Measurements from ENCODE around the gene ZMYND15.
A peak's percentile ranks its signal among the peaks of the same experiment; 100 is the strongest.

DNA sequence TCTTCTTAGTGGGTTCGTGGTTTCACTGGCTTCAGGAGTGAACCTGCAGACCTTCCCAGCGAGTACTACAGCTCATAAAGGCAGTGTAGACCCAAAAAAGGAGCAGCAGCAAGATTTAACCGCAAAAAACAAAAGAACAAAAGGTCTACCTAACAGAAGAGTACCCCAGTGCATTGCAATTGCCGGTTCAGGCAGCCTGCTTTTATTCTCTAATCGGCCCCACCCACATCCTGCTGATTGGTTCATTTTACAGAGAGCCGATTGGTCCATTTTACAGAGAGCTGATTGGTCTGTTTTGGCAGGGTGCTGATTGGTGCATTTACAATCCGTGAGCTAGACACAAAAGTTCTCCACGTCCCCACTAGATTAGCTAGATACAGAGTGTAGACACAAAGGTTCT, 31.2 kb upstream of the ZMYND15 start:
- TF ChIP-seq EZH2 (IDR thresholded peaks at IDR 0.05) (no peak), MAX (IDR thresholded peaks at IDR 0.05) (no peak), POLR2A (IDR thresholded peaks at IDR 0.05; ENCODE audit: borderline replicate concordance, extremely low read depth, insufficient read depth, insufficient read length) (no peak), POLR2AphosphoS5 (IDR thresholded peaks at IDR 0.05; ENCODE audit: low read depth, low read length) (peak; percentile 51), YY1 (IDR thresholded peaks at IDR 0.05; ENCODE audit: extremely low read depth, insufficient replicate concordance, low read depth, low read length) (no peak), EGR1 (IDR thresholded peaks at IDR 0.05; ENCODE audit: low read depth) (no peak), ELF1 (IDR thresholded peaks at IDR 0.05; ENCODE audit: borderline replicate concordance, low read depth) (no peak)
- TF ChIP-seq, protein P1, sequence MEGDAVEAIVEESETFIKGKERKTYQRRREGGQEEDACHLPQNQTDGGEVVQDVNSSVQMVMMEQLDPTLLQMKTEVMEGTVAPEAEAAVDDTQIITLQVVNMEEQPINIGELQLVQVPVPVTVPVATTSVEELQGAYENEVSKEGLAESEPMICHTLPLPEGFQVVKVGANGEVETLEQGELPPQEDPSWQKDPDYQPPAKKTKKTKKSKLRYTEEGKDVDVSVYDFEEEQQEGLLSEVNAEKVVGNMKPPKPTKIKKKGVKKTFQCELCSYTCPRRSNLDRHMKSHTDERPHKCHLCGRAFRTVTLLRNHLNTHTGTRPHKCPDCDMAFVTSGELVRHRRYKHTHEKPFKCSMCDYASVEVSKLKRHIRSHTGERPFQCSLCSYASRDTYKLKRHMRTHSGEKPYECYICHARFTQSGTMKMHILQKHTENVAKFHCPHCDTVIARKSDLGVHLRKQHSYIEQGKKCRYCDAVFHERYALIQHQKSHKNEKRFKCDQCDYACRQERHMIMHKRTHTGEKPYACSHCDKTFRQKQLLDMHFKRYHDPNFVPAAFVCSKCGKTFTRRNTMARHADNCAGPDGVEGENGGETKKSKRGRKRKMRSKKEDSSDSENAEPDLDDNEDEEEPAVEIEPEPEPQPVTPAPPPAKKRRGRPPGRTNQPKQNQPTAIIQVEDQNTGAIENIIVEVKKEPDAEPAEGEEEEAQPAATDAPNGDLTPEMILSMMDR (IDR thresholded peaks at IDR 0.05 in 2 of 3, conservative IDR thresholded peaks at IDR 0.05 in 1 of 3; ENCODE audit: borderline replicate concordance in 1 of 3, insufficient read depth in 1 of 3, low read depth in 2 of 3, low read length in 2 of 3), result no peak
